HepG2 (cell line): Measurements from ENCODE around the gene MATN1. TPM values are rescaled to one million over a fixed set of nuclear protein-coding genes. Genes with fewer than 3 reads are reported as not detected.

Experiments used
- ATF1 ChIP-seq: IDR thresholded peaks from 2 replicates; pipeline ENCODE4 v1.6.1; 2016; ENCODE audit warnings: mild to moderate bottlenecking, control low read depth
- ELF4 ChIP-seq: sonication (generic); formaldehyde crosslinking; IDR thresholded peaks from 2 replicates; pipeline ENCODE4 v1.5.0; 2020; ENCODE audit warnings: missing genetic modification reagents, mild to moderate bottlenecking, moderate library complexity, borderline replicate concordance
- ERF ChIP-seq: IDR thresholded peaks from 2 replicates; pipeline ENCODE4 v1.6.1; 2018; ENCODE audit warnings: missing biosample characterization, missing genetic modification reagents
- FOXP4 ChIP-seq: sonication (generic); formaldehyde crosslinking; IDR thresholded peaks from 2 replicates; pipeline ENCODE4 v1.4.0; 2020; ENCODE audit warnings: missing genetic modification reagents
- JUNB ChIP-seq: sonication (generic); formaldehyde crosslinking; IDR thresholded peaks from 2 replicates; pipeline ENCODE4 v1.8.0; 2022; ENCODE audit warnings: missing genetic modification reagents, mild to moderate bottlenecking, borderline replicate concordance
- MLLT10 ChIP-seq: sonication (generic); formaldehyde crosslinking; IDR thresholded peaks from 2 replicates; pipeline ENCODE4 v1.4.0; 2020; ENCODE audit warnings: missing genetic modification reagents
- MXD1 ChIP-seq: sonication (generic); formaldehyde crosslinking; IDR thresholded peaks from 2 replicates; pipeline ENCODE4 v1.4.0; 2020; ENCODE audit warnings: mild to moderate bottlenecking, missing genetic modification reagents
- NR2F6 ChIP-seq, 2 experiments: IDR thresholded peaks; 2 replicates each; pipeline ENCODE4 v1.6.1; 2016; ENCODE audit warnings: antibody characterized with exemption in 1 of 2, mild to moderate bottlenecking in 1 of 2
- NR3C1 ChIP-seq: sonication (generic); formaldehyde crosslinking; IDR thresholded peaks from 2 replicates; pipeline ENCODE4 v1.4.0; 2020; ENCODE audit warnings: missing genetic modification reagents
- PBX2 ChIP-seq: IDR thresholded peaks from 2 replicates; pipeline ENCODE4 v1.6.1; 2016; ENCODE audit warnings: control low read depth
- PRDM15 ChIP-seq: sonication (generic); formaldehyde crosslinking; IDR thresholded peaks from 2 replicates; pipeline ENCODE4 v1.4.0; 2020; ENCODE audit warnings: missing genetic modification reagents
- REL ChIP-seq: sonication (generic); formaldehyde crosslinking; conservative IDR thresholded peaks from 2 replicates; pipeline ENCODE4 v1.8.0; 2022; ENCODE audit warnings: mild to moderate bottlenecking, missing genetic modification reagents, moderate library complexity
- SRY ChIP-seq: sonication (generic); formaldehyde crosslinking; IDR thresholded peaks from 2 replicates; pipeline ENCODE4 v1.8.0; 2022; ENCODE audit warnings: mild to moderate bottlenecking, missing genetic modification reagents
- ZBTB42 ChIP-seq: sonication (generic); formaldehyde crosslinking; IDR thresholded peaks from 2 replicates; pipeline ENCODE4 v1.5.0; 2020; ENCODE audit warnings: mild to moderate bottlenecking, missing genetic modification reagents
- ZNF546 ChIP-seq: sonication (generic); formaldehyde crosslinking; conservative IDR thresholded peaks from 2 replicates; pipeline ENCODE4 v1.8.1; 2023; ENCODE audit warnings: mild to moderate bottlenecking, missing genetic modification reagents
- ZSCAN9 ChIP-seq: IDR thresholded peaks from 2 replicates; pipeline ENCODE4 v1.6.1; 2016; ENCODE audit warnings: borderline replicate concordance
- polyA plus RNA-seq, 8 experiments: library from polyadenylated mRNA; depleted of rRNA in 3 of 8; stranded (reverse) in 7 of 8; unstranded in 1 of 8; fragments of >200 nt; fragmentation: Illumina TruSeq in 4 of 8; extraction: Trizol in 4 of 8; gene quantifications; 2 replicates each; pipeline versions ENCODE4 v1.2.1 to v1.2.3, GENCODE V29; 2011 to 2016; ENCODE audit warnings: low read depth in 4 of 8, missing spikeins in 1 of 8, mixed read lengths in 1 of 8; ENCODE audit not compliant: insufficient read depth in 1 of 8
- total RNA-seq, 5 experiments: library from RNA; depleted of rRNA; stranded (reverse); fragments of >200 nt; fragmentation: Illumina TruSeq; extraction: Trizol; gene quantifications; 2 replicates each; pipeline ENCODE4 v1.2.3, GENCODE V29; 2016; ENCODE audit warnings: low read depth in 1 of 5
- TF ChIP-seq, protein P1 (sequence below): sonication (generic); formaldehyde crosslinking; IDR thresholded peaks from 2 replicates; pipeline ENCODE4 v1.4.0; 2020; ENCODE audit warnings: mild to moderate bottlenecking, missing genetic modification reagents

The MATN1 gene
- total and polyA plus RNA-seq, 2 of the 13 experiments (the other 11 are each of a cell fraction or from before 2014, with no cell fraction given), result 0.04 to 0.05 TPM

- no peak for TF ChIP-seq FOXP4 (CRISPR knock-in tag)
- TF ChIP-seq NR3C1 (CRISPR knock-in tag), result no peak
- no peak for TF ChIP-seq PBX2
- TF ChIP-seq ERF (CRISPR knock-in tag), result no peak
- no peak for TF ChIP-seq ATF1
- peak; percentile 63; the same call in 1 of the 2 replicates for TF ChIP-seq ZBTB42
- TF ChIP-seq MLLT10, result no peak
- no peak for TF ChIP-seq ELF4 (CRISPR knock-in tag)
- TF ChIP-seq MXD1 (CRISPR knock-in tag), result peak; percentile 96
- no peak; the same call in 1 of the 2 replicates for TF ChIP-seq ZSCAN9 (CRISPR knock-in tag)
- TF ChIP-seq SRY (CRISPR knock-in tag), result peak; percentile 66
- no peak for TF ChIP-seq JUNB (CRISPR knock-in tag)
- TF ChIP-seq PRDM15 (CRISPR knock-in tag), result no peak
- peak; percentile 89; the same call in 1 of the 2 replicates for TF ChIP-seq REL (CRISPR knock-in tag)
- TF ChIP-seq ZNF546 (CRISPR knock-in tag), result peak; percentile 73; the same call in 1 of the 2 replicates
- TF ChIP-seq, protein P1, sequence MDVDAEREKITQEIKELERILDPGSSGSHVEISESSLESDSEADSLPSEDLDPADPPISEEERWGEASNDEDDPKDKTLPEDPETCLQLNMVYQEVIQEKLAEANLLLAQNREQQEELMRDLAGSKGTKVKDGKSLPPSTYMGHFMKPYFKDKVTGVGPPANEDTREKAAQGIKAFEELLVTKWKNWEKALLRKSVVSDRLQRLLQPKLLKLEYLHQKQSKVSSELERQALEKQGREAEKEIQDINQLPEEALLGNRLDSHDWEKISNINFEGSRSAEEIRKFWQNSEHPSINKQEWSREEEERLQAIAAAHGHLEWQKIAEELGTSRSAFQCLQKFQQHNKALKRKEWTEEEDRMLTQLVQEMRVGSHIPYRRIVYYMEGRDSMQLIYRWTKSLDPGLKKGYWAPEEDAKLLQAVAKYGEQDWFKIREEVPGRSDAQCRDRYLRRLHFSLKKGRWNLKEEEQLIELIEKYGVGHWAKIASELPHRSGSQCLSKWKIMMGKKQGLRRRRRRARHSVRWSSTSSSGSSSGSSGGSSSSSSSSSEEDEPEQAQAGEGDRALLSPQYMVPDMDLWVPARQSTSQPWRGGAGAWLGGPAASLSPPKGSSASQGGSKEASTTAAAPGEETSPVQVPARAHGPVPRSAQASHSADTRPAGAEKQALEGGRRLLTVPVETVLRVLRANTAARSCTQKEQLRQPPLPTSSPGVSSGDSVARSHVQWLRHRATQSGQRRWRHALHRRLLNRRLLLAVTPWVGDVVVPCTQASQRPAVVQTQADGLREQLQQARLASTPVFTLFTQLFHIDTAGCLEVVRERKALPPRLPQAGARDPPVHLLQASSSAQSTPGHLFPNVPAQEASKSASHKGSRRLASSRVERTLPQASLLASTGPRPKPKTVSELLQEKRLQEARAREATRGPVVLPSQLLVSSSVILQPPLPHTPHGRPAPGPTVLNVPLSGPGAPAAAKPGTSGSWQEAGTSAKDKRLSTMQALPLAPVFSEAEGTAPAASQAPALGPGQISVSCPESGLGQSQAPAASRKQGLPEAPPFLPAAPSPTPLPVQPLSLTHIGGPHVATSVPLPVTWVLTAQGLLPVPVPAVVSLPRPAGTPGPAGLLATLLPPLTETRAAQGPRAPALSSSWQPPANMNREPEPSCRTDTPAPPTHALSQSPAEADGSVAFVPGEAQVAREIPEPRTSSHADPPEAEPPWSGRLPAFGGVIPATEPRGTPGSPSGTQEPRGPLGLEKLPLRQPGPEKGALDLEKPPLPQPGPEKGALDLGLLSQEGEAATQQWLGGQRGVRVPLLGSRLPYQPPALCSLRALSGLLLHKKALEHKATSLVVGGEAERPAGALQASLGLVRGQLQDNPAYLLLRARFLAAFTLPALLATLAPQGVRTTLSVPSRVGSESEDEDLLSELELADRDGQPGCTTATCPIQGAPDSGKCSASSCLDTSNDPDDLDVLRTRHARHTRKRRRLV (CRISPR knock-in tag), result peak; percentile 86
- no peak for TF ChIP-seq NR2F6 (IDR thresholded peaks at IDR 0.05)
- peak; percentile 37; the same call in 1 of the 2 replicates for TF ChIP-seq NR2F6 (CRISPR knock-in tag; IDR thresholded peaks at IDR 0.05)
Observed at GRCh38 chr1:30718636-30719405, 4.6 kb downstream of the MATN1 start (continued).
